GM12878 (cell line): ENCODE data around the gene PPP1R1C. TPM values are rescaled to one million over a fixed set of nuclear protein-coding genes. Genes with fewer than 3 reads are reported as not detected.
"Not testable (repeated sequence)": the region's sequence is repeated elsewhere in the genome, so short reads cannot be mapped to it uniquely, and the experiment has no call there.

Experiments used
- ATAC-seq: fragments of 200-7000 bp; cut with Tn5 transposase; 3 replicates; pipeline ENCODE4 v1.9.1; 2020; ENCODE audit warnings: mild to moderate bottlenecking, moderate library complexity
- BruUV-seq: library from RNA; stranded (reverse); fragments of 400-500 nt; replicated peaks from 2 replicates; lab custom pipeline; 2021; lab: Mats Ljungman, UMichigan
- CTCF ChIA-PET: fragments of 300-600 bp; sonication (Branson Sonifier 250); formaldehyde crosslinking; extraction: SDS; loops from one replicate; lab custom pipeline; 2021; ENCODE audit warnings: inconsistent platforms; lab: Yijun Ruan, JAX
- POLR2A ChIA-PET: fragments of 350-600 bp; formaldehyde crosslinking; extraction: SDS; loops from one replicate; lab custom pipeline; 2021; ENCODE audit warnings: inconsistent platforms; lab: Charles Lee
- RAD21 ChIA-PET: fragments of 300-600 bp; sonication (Branson Sonifier 250); formaldehyde crosslinking; loops from one replicate; lab custom pipeline; 2023; ENCODE audit warnings: antibody characterized with exemption; ENCODE audit not compliant: unreplicated experiment; lab: Charles Lee
- SMC1A ChIA-PET: fragments of 300-600 bp; sonication (Branson Sonifier 250); formaldehyde crosslinking; loops from one replicate; lab custom pipeline; 2023; ENCODE audit not compliant: unreplicated experiment, uncharacterized antibody; lab: Charles Lee
- DNase-seq: peaks from one replicate; pipeline ENCODE4 v3.0.0-alpha.2; 2011; ENCODE audit warnings: low read depth, low spot score
- FAIRE-seq: peaks from 3 replicates; lab custom pipeline; 2011; peaks lifted over from hg19 to GRCh38; lab: Jason Lieb, UNC
- H2AFZ ChIP-seq: 2 replicates; pipeline ENCODE4 v1.6.0; 2011; ENCODE audit warnings: low read depth, low read length, control low read depth; ENCODE audit not compliant: control insufficient read depth
- H3K27ac ChIP-seq: 2 replicates; pipeline ENCODE4 v1.5.1; 2011; ENCODE audit warnings: control low read depth; ENCODE audit not compliant: control insufficient read depth, insufficient read depth
- H3K27me3 ChIP-seq, 2 experiments: replicated peaks in 1 of 2; 2 replicates each; pipeline versions ENCODE4 v1.6.0 to v1.6.1; 2011; ENCODE audit warnings: low read length in 1 of 2; ENCODE audit not compliant: control insufficient read depth in 2 of 2, insufficient read depth in 2 of 2
- H3K36me3 ChIP-seq, 2 experiments: 2 replicates each; pipeline ENCODE4 v1.5.1; 2011; ENCODE audit warnings: low read length in 1 of 2; ENCODE audit not compliant: control insufficient read depth in 2 of 2, insufficient read depth in 2 of 2
- H3K4me1 ChIP-seq: 2 replicates; pipeline ENCODE4 v1.6.1; 2011; ENCODE audit warnings: mild to moderate bottlenecking, low read length, moderate library complexity, mixed read lengths; ENCODE audit not compliant: control insufficient read depth, insufficient read depth
- H3K4me2 ChIP-seq: 2 replicates; pipeline ENCODE4 v1.6.0; 2011; ENCODE audit warnings: control low read depth; ENCODE audit not compliant: control insufficient read depth, insufficient read depth
- H3K4me3 ChIP-seq: fragments of 200-600 bp; sonication (generic); 2 replicates; pipeline ENCODE4 v1.5.1; 2016
- H3K79me2 ChIP-seq: 2 replicates; pipeline ENCODE4 v1.6.0; 2011; ENCODE audit warnings: low read length; ENCODE audit not compliant: control insufficient read depth, insufficient read depth
- H3K9ac ChIP-seq: 2 replicates; pipeline ENCODE4 v1.8.0; 2011; ENCODE audit warnings: low read length, control low read depth, mixed read lengths; ENCODE audit not compliant: control insufficient read depth, insufficient read depth
- H3K9me3 ChIP-seq: replicated peaks from 3 replicates; pipeline ENCODE4 v1.5.1; 2011; ENCODE audit warnings: mild to moderate bottlenecking, low read length; ENCODE audit not compliant: control insufficient read depth, insufficient read depth
- H4K20me1 ChIP-seq: 2 replicates; pipeline ENCODE4 v1.6.0; 2011; ENCODE audit not compliant: control insufficient read depth, insufficient read depth
- CEBPZ ChIP-seq: fragments of 150-350 bp; IDR thresholded peaks from 2 replicates; pipeline ENCODE4 v1.6.1; 2016; ENCODE audit warnings: low read depth, low read length
- HDGF ChIP-seq: fragments of 450-650 bp; IDR thresholded peaks from 2 replicates; pipeline ENCODE4 v1.6.1; 2016; ENCODE audit warnings: antibody characterized with exemption
- SPI1 ChIP-seq: IDR thresholded peaks from 2 replicates; pipeline ENCODE4 v1.6.1; 2011; ENCODE audit warnings: low read depth, mild to moderate bottlenecking, low read length, moderate library complexity, borderline replicate concordance; ENCODE audit not compliant: insufficient read depth
- SREBF1 ChIP-seq: IDR thresholded peaks from 2 replicates; pipeline ENCODE4 v1.6.1; 2012; ENCODE audit warnings: mild to moderate bottlenecking, low read length
- SUPT20H ChIP-seq: IDR thresholded peaks from 2 replicates; pipeline ENCODE4 v1.6.1; 2011; ENCODE audit warnings: low read depth, mild to moderate bottlenecking, low read length, moderate library complexity, borderline replicate concordance; ENCODE audit not compliant: control insufficient read depth
- ZBTB40 ChIP-seq: fragments of 450-650 bp; IDR thresholded peaks from 2 replicates; pipeline ENCODE4 v1.6.1; 2016; ENCODE audit warnings: mild to moderate bottlenecking, moderate library complexity, borderline replicate concordance
- WGBS: methylation state at CpG from one replicate; pipeline ENCODE4 v1.1.6; 2016; ENCODE audit warnings: low lambda C conversion rate; ENCODE audit not compliant: insufficient replicate concordance, insufficient coverage; ENCODE audit errors: missing lambda C conversion rate; 5-methylcytosine and 5-hydroxymethylcytosine counted together
- in situ Hi-C: fragments of 300-500 bp; cut with MboI; formaldehyde crosslinking; loops from 9 replicates; pipeline ENCODE4 v1.14.3; 2018; ENCODE audit warnings: mixed read lengths
- intact Hi-C: fragments of 100-400 bp; cut with micrococcal nuclease; formaldehyde crosslinking; loops from one replicate; pipeline ENCODE4 v1.14.2; 2022; ENCODE audit not compliant: unreplicated experiment
- polyA plus RNA-seq, 11 experiments: library from polyadenylated mRNA; depleted of rRNA in 4 of 11; unstranded in 6 of 11; stranded (reverse) in 5 of 11; fragments of >200 nt; fragmentation: Nextera tagmentation in 4 of 11; fragmentation: Illumina TruSeq in 1 of 11; extraction: Ambion mirVana in 4 of 11; extraction: Trizol in 1 of 11; gene quantifications; 1 replicate in 1 of 11; 2 replicates in 10 of 11; pipeline versions ENCODE4 v1.2.1 to v1.2.3, GENCODE V29; 2011 to 2016; ENCODE audit warnings: inconsistent platforms in 2 of 11, missing spikeins in 2 of 11, low read depth in 1 of 11
- total RNA-seq, 4 experiments: library from RNA; depleted of rRNA in 3 of 4; stranded (reverse); fragments of >200 nt in 3 of 4; fragmentation: Illumina TruSeq in 1 of 4; extraction: Trizol in 1 of 4; gene quantifications; 2 replicates each; pipeline versions ENCODE4 v1.2.1 to v1.2.3, GENCODE V29; 2013 to 2021

The PPP1R1C gene
- total and polyA plus RNA-seq, 10 of the 15 experiments (the other 5 are each of a cell fraction or from before 2014, with no cell fraction given) = 0.11 TPM; not detected in 9

GRCh38 chr2:181955010-181955409 is 30.6 kb upstream of the PPP1R1C start (continued):
- TF ChIP-seq ZBTB40 (no peak), SREBF1 (no peak), SUPT20H (no peak), HDGF (no peak), CEBPZ (no peak), SPI1 (no peak)

- H4K20me1 ChIP-seq, H3K9me3 ChIP-seq, intact Hi-C loops, H3K36me3 ChIP-seq, H3K27me3 ChIP-seq, RAD21 ChIA-PET, H3K4me3 ChIP-seq, FAIRE-seq, H2AFZ ChIP-seq, BruUV-seq, DNase-seq, H3K4me1 ChIP-seq, ATAC-seq, H3K9ac ChIP-seq, H3K27ac ChIP-seq, H3K79me2 ChIP-seq, H3K4me2 ChIP-seq, POLR2A ChIA-PET, in situ Hi-C loops: not testable (repeated sequence)
- SMC1A ChIA-PET = interaction anchor here (0.6 to 1.3 kb wide), 2 partner anchors 120 to 217 kb away, joined by 3 to 4 read pairs; no protein-coding TSS in a partner anchor
- CTCF ChIA-PET = interaction anchor here (1.3 kb wide), 1 partner anchor 28 kb away, joined by 4 read pairs; no protein-coding TSS in a partner anchor
- WGBS = 60% methylated on average over 2 of the region's 3 CpGs
Measured at GRCh38 chr2:181955866-181956265, 29.8 kb upstream of the PPP1R1C start.
